ENCODE data around the gene NONO.
A peak's percentile ranks its signal among the peaks of the same experiment; 100 is the strongest.
"Not testable (repeated sequence)": the region's sequence is repeated elsewhere in the genome, so short reads cannot be mapped to it uniquely, and the experiment has no call there.

The NONO gene

DNA sequence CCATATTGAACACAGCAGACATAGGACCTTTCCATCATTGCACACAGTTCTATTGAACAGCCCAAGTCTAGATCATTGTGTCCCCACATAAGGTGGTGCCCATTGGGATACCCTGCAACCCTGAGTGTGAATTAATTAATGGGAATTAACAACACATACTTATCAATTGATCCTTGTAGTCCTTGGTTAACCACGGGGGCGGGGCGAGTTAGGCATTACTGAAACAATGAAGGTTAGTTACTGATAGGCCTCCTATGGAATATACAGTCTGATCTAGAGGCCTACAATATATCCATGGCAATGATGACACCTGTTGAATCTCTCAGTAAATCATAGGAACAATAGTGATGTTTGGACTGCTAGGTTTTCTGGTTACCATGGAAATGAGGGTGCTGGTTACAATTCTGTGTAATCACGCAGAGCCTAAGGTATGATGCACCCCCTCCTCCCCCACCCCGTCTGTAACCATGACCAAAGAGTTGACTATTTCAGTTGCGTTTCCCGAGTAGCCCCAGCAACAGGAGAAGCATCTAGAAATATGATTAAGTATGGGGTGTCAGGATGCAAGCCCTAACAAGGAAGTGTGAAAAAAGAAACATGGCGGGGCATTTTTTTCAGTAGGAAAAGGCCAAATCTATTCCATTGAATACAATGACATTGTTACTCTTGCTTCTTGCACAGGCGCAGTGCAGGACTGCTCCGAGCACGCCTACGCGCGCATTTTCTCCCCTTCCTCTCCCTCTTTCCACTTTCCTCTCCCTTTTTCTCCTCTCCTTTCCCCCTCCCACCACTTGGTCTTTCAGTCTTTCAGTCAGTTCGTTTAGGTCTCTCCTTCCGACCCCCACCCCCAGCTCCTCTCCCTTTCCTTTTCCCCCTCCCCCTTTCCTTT lies 677 bp upstream of the NONO start:
- peak; percentile 36 to 59 (median 43) for DNase-seq (ENCODE audit: low read depth in 3 of 3)

DNA sequence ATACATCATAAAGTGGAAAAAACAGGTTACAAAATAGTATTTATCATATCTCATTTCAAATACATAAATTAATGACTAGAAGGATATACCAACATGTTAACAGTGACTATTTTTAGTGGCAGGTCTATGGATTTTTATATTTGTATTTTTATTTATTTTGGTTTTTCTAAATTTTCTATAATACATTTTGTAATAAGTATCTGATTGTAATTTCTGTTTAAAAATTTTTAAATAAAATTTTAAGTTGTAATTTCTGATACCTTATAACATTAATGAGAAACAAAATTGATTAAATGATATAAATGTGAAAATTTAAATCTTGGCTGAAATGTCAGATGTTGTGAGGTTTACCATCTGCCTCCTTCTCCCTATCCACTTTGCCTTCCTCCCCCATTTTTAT lies 2.5 kb downstream of the NONO start:
- no peak for DNase-seq (ENCODE audit: low read depth in 3 of 3)

DNA sequence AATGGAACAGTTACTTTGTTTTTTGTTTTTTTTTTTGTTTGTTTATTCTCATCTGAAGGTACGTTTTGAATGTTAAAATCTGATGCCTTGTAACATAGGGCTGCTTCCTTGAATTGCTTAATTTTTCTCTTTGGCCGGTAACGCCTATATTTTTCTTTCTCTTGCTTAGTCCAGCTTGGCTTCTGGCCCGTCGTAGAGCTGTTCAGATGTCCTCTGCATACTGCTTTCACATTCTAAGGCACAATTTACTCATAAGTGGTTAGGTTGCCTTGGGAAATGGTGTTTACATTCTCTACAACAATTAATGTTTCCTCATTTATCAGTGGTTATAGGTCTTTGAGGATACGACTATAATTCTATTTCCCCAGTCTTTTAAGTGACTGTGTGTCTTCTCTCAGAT lies 7.9 kb downstream of the NONO start:
- no peak for DNase-seq (ENCODE audit: low read depth in 3 of 3)

DNA sequence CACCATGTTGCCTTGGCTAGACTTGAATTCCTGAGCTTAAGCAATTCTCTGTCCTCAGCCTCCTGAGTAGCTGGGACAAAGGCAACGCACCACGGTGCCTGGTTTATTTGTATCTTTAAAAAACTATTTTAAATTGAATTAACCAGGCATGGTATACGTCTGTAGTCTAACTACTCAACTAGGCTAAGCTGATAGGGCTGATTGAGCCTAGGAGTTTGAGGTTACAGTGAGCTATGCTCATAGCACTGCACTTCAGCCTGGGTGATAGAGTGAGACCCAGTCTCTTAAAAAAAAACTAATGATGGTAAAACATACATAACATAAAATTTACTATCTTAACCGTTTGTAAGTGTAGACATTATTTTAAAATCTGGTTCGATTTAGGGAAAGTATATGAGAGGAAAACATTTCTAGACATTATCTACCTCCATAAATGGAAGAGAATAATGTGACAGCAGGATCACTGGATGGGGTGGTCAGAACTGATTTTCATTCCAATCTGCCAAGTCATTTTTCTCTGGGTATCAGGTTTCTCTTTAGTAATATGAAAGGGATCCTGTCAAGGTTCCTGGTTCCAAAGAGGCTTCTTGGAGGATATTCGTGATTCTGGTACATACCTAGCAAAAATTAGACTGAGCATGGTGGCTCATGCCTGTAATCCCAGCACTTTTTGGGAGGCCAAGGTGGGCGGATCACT lies 9.4 kb downstream of the NONO start:
- no peak for DNase-seq (ENCODE audit: low read depth in 3 of 3)

DNA sequence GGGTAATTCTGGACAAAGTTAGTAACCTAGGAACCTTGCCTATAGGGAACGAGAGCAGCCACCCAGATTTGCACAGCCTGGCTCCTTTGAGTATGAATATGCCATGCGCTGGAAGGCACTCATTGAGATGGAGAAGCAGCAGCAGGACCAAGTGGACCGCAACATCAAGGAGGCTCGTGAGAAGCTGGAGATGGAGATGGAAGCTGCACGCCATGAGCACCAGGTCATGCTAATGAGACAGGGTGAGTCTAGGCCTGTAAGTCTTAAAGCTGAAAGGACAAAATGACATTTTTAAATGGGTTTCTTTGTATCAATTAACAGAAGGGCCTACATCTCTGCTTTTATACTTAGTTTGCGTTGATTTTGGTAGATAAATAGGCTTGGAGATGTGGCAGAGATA lies 13.4 kb downstream of the NONO start:
- DNase-seq (ENCODE audit: low read depth in 3 of 3): no peak

DNA sequence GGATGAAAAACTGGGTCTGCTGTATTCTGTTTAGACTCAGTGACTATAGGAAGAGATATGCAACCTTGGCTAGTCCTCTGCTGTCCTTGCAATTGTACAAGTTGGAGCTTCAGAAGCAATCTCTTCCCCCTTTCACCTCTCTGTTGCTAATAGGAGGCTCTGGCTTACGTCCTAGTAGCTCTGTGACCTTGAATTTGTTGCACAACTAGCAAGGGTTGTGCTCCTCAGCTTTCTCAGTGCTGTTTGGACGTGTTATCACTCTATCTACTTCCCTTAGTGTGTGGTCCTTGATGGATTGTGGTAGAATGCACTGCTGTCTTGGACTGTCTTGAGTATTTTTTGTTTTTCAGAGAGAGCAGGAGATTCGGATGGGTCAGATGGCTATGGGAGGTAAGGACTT lies 14.7 kb downstream of the NONO start:
- no peak for DNase-seq (ENCODE audit: low read depth in 3 of 3)

DNA sequence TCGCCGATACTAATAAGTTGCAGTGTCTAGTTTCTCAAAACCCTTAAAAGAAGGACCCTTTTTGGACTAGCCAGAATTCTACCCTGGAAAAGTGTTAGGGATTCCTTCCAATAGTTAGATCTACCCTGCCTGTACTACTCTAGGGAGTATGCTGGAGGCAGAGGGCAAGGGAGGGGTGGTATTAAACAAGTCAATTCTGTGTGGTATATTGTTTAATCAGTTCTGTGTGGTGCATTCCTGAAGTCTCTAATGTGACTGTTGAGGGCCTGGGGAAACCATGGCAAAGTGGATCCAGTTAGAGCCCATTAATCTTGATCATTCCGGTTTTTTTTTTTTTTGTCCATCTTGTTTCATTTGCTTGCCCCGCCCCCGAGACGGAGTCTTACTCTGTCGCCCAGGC lies 16.6 kb downstream of the NONO start:
- not testable (repeated sequence) for DNase-seq (ENCODE audit: low read depth in 3 of 3)

DNA sequence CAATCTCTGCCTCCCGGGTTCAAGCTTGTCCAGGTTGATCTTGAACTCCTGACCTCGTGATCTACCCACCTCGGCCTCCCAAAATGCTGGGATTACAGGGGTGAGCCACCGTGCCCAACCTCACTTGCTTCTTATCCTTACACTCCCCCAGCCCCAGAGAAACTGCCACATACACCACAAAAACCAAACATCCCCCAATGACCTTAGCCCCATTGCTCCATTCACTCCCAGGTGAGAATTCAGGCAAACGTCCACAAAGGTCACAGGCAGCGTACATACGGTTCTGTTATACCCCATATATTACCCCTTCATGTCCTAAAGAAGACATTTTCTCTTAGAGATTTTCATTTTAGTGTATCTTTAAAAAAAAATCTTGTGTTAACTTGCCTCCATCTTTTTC lies 17.1 kb downstream of the NONO start:
- not testable (repeated sequence) for DNase-seq (ENCODE audit: low read depth in 3 of 3)

DNA sequence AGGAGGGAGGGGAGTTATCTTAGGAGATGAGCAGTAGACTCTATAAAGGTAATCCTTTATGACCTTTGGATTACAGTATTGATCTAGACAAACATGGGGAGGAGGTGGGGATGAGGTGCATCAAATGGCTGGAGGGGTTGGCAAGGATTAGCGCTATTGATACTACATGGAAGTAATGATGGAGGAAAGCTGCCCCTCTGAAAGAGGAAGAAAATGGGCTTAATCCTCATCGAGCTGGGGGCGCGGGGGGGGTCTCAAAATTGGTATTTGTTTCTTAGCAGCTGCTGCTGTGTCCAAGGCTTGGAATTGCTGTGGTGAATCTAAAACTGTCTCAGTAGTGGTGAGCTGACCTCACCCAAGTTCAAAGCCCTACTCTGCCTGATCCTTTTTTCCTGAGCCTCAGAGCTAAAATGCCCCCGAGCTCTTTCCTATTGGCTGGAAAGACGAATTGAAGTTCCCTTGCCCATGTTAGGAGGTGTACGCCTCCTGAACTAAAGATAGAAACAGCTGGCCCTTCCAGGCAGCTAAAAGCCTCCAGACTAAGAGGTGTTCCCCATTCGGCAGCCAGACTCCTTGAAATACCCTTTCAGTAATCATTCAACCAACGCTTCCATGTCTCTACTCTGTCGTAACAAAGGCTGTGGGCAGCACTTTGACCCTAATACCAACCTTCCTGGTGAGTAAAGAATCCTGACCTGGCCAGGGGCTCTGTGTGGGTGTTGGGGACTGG lies 17.9 kb downstream of the NONO start, which contains the start of gene ITGB1BP2:
TSS of gene ITGB1BP2 (plus strand) at position 556 of the 730 bp plus-strand sequence. CDS start at position 613, 57 bp downstream.
- DNase-seq (ENCODE audit: low read depth in 3 of 3): no peak

DNA sequence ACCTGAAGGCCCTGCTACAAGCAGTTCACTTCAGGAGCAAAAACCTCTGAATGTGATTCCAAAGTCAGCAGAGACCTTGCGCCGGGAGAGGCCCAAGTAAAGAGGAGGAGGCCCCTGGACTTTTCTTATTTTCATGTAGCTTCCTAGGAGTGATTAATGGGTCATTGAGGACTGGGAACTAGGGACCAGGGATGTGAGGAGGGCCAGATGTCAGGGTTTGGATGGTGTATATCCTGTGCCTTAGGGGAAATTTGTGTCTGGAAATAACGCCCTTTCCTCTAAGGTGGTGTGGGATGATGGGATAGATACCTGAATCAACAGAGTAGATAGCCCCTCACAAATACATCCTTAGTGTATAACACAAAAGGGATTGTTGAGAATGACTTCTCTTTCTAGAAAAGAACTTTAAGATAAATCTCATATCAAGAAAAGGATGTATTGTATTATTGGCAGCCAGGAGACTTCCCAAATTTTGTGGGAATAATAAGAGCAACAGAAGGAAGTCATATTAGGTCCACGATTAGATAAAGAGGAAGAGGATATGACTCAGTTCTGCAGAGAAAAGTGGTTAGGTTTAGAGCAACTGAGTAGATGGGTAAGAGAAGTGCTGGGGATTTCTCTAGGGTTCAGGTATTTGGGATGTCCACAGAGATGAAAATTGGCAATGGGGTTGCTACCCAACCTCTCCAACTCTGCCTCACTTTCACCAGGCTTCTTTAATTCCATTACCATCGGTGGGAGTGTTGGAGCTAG lies 19.2 kb downstream of the NONO start:
- DNase-seq (ENCODE audit: low read depth in 3 of 3): no peak

DNA sequence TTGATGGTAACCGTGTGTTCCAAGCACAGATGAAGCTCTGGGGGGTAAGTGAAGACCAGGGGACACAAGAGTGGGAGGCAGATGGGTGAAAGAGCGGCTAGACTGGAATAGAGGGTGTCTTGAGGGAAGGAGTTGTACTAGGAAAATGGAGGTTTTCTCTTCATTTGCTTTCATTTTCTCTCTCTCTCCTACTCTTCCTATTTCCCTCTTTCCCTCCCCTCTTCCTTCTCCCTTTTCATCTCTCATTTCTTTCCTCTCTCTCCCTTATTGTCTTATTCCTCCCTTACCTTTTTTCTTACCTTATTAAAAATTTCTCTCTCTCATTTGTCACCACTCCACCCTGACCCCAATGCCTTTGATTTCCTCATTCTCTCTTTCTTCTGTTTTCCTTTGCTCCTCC lies 21.1 kb downstream of the NONO start:
- DNase-seq (ENCODE audit: low read depth in 3 of 3): no peak

DNA sequence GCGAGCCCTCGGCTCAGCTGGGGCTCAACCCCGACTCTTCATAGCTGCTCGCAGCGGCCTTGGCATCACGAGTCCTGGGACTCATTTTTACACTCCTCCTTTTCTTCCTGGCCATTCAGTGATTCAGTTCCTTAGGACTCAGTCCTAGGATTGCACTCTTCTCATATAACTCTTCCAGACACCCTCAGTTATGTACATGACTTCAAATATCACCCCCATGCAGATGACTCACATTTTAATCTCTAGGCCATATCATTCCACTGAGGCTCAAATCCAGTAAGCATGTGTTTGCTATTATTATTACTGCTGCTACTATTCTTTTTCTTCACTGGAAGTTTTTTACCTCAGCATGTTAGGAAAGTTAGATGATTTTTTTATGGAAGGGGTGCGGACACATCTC lies 32.5 kb downstream of the NONO start:
- no peak for DNase-seq (ENCODE audit: low read depth in 3 of 3)

DNA sequence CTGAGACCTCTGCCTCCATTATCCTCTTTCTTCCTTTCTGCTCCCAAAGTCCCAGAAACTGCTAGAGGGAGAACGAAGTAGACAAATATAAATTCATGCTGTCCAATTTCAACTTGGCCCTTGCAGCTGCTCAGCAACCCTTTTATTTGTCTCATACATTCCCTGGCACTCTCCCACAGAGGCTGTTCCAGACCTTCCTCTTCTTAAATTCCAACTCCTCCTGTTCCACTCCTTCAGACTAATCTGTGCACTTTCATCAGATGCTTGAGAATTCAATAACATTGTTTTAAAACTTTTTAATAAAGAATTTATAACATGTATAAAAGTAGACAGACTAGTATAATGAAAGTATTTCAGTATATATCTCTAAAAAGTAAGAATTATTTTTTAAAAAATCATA lies 33.5 kb downstream of the NONO start:
- not testable (repeated sequence) for DNase-seq (ENCODE audit: low read depth in 3 of 3)

DNA sequence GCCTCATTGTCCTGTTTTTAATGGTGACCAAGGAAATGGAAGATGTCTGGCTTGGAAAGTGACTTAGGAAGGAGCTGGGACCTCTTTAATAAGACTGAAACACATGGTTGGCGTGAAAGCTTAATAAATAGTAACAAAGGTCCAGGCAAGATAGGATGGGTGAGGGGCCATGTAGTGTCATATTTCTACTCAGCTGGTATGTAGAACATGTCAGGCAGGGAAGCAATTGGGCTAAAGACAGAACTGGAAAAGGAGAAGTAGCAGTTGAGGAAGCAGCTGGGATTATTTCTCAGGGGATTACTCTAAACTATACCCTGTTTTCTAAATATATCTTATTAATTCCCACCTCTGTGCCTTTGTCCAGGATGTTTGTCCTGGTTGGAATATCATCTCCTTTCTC lies 36.7 kb downstream of the NONO start:
- no peak for DNase-seq (ENCODE audit: low read depth in 3 of 3)

DNA sequence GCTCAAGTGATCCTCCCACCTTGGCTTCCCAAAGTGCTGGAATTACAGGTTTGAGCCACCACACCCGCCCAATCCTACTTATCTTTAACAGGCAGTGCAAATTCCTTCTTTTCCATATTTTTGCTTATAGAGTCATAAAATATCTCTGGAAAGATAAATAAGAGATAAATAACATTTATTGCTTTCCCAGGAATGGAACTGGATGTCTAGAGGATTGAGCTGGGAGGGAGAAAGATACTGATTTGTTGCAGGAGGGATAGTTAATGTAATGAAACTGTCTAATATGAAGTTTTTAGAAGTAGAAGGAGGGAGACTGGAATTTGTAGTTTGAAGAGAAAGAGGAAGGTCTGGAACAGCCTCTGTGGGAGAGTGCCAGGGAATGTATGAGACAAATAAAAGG lies 38.3 kb downstream of the NONO start:
- DNase-seq (ENCODE audit: low read depth in 3 of 3): no peak

DNA sequence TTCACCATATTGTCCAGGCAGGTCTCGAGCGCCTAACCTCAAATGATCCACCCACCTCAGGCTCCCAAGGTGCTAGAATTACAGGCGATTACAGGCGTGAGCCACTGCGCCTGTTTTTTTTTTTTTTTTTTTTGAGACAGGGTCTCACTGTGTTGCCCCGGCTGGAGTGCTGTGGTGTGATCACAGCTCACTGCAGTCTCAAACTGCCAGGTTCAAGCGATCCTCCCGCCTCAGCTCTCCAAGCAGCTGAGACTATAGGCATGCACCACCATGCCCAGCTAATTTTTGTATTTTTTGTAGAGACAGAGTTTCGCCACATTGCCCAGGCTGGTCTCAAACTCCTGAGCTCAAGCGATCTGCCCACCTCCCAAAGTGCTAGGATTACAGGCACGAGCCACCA lies 41.0 kb downstream of the NONO start:
- not testable (repeated sequence) for DNase-seq (ENCODE audit: low read depth in 3 of 3)

DNA sequence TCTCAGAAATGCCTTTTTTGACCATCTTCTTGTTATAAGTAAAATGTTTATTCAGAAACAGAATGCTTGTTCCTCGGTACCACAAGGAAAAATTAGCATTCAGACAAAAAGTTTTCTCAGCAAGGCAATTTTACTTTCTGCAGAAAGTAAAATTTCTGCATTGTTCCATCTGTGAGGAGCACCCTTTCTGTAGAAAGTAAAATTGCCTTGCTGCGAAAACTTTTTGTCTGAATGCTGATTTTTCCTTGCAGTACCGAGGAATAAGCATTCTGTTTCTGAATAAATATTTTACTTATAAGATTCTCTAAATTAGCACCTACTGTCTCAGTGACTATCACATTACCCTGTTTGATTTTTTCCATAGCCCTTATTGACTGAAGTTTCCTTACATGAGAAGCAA lies 43.0 kb downstream of the NONO start:
- DNase-seq (ENCODE audit: low read depth in 3 of 3): no peak

DNA sequence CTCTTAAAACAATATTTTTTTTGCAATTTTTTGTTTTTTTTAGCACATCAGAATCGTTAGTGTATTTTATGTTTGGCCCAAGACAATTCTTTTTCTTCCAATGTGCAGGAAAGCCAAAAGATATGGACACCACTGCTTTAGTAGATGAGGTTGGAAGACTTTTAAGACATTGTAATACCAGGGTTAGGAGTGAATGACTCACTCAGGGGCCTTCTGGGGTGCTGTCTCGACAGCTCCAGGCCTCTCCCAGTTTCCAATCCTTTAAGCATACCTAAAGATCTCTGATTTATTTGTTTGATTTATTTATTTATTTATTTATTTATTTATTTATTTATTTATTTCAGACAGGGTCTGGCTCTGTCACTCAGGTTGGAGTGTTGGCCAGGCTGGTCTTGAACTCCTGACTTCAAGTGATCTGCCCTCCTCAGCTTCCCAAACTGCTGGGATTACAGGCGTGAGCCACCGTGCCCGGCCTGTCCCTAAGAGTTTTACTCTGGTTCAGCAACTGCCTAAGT lies 65.8 kb downstream of the NONO start:
- not testable (repeated sequence) for DNase-seq (ENCODE audit: low read depth in 3 of 3)

DNA sequence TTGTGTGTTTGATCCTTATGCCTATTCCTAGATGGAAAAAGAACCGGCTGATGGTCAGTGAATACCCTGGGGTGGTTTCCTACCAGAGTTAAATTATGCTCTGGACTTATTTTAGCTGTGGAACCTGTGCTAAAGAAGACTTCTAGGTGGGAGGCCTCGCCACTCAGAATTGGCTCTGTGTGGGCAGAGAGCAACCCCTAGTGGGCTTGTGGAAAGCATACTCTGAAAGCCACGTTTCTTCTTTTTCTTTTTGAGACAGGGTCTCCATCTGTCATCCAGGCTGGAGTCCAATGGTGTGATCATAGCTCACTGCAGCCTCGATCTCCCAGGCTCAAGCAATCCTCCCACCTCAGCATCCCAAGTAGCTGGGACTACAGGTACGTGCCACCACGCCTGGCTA lies 66.4 kb downstream of the NONO start:
- DNase-seq (ENCODE audit: low read depth in 3 of 3): not testable (repeated sequence)

Measured in stimulated activated CD4-positive, alpha-beta T cell treated with anti-CD3 and anti-CD28 coated beads, TNF-alpha, amount 100 ng/mL, for 48 hours (primary cell).